ENCODE measurements around the gene SMARCD1. TPM values are rescaled to one million over a fixed set of nuclear protein-coding genes. Genes with fewer than 3 reads are reported as not detected.

Gene SMARCD1
- total and polyA plus RNA-seq, 9 of the 15 experiments (the other 6 are each of a cell fraction or from before 2014, with no cell fraction given) = 0.86 to 91.7 (median 48.0) TPM

- no peak for TF ChIP-seq ZNF518B (CRISPR knock-in tag; IDR thresholded peaks at IDR 0.05)
- TF ChIP-seq, protein P1, sequence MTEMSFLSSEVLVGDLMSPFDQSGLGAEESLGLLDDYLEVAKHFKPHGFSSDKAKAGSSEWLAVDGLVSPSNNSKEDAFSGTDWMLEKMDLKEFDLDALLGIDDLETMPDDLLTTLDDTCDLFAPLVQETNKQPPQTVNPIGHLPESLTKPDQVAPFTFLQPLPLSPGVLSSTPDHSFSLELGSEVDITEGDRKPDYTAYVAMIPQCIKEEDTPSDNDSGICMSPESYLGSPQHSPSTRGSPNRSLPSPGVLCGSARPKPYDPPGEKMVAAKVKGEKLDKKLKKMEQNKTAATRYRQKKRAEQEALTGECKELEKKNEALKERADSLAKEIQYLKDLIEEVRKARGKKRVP (CRISPR knock-in tag; IDR thresholded peaks at IDR 0.05) = no peak
- no peak for TF ChIP-seq KAT8 (IDR thresholded peaks at IDR 0.05; ENCODE audit: low read depth)
- TF ChIP-seq TARDBP (IDR thresholded peaks at IDR 0.05) = peak; percentile 96; the same call in 1 of the 2 replicates
- TF ChIP-seq POLR3G (IDR thresholded peaks at IDR 0.05; ENCODE audit: extremely low read depth, insufficient read length, insufficient replicate concordance) = no peak
- TF ChIP-seq ZNF778 (CRISPR knock-in tag; IDR thresholded peaks at IDR 0.05) = no peak
- 0 out of 2 replicates have a peak, but pooled peaks have one; percentile 35 for TF ChIP-seq HIVEP1 (CRISPR knock-in tag; IDR thresholded peaks at IDR 0.05)
- peak; percentile 95 for TF ChIP-seq MTA2 (IDR thresholded peaks at IDR 0.05; ENCODE audit: low read depth)
- TF ChIP-seq CC2D1A (IDR thresholded peaks at IDR 0.05) = peak; percentile 93
- TF ChIP-seq SNRNP70 (optimal IDR thresholded peaks at IDR 0.05; ENCODE audit: low read depth, low read length) = no peak
- peak; percentile 80 for TF ChIP-seq L3MBTL2 (IDR thresholded peaks at IDR 0.05)
- no peak for TF ChIP-seq MYNN (IDR thresholded peaks at IDR 0.05)
- no peak for TF ChIP-seq MYNN (CRISPR knock-in tag; IDR thresholded peaks at IDR 0.05)
- no peak for TF ChIP-seq ZC3H4 (CRISPR knock-in tag; IDR thresholded peaks at IDR 0.05; ENCODE audit: borderline replicate concordance)
- peak; percentile 97 for TF ChIP-seq ATF3 (IDR thresholded peaks at IDR 0.05)
- TF ChIP-seq ATF3 (CRISPR knock-in tag; conservative IDR thresholded peaks at IDR 0.05) = 0 out of 2 replicates have a peak, but pooled peaks have one; percentile 65
- TF ChIP-seq XRCC5 (IDR thresholded peaks at IDR 0.05; ENCODE audit: low read depth, low read length) = 0 out of 2 replicates have a peak, but pooled peaks have one; percentile 3
- no peak for TF ChIP-seq FOXP1 (CRISPR knock-in tag; IDR thresholded peaks at IDR 0.05)
- TF ChIP-seq, protein P2, sequence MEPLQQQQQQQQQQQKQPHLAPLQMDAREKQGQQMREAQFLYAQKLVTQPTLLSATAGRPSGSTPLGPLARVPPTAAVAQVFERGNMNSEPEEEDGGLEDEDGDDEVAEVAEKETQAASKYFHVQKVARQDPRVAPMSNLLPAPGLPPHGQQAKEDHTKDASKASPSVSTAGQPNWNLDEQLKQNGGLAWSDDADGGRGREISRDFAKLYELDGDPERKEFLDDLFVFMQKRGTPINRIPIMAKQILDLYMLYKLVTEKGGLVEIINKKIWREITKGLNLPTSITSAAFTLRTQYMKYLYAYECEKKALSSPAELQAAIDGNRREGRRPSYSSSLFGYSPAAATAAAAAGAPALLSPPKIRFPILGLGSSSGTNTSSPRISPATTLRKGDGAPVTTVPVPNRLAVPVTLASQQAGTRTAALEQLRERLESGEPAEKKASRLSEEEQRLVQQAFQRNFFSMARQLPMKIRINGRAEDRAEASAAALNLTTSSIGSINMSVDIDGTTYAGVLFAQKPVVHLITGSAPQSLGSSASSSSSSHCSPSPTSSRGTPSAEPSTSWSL (CRISPR knock-in tag; IDR thresholded peaks at IDR 0.05; ENCODE audit: borderline replicate concordance) = no peak
- TF ChIP-seq BHLHE40 (IDR thresholded peaks at IDR 0.05; ENCODE audit: low read length) = peak; percentile 76
- TF ChIP-seq BCL6 (CRISPR knock-in tag; IDR thresholded peaks at IDR 0.05) = 0 out of 2 replicates have a peak, but pooled peaks have one; percentile 57
- TF ChIP-seq ZC3H11A (IDR thresholded peaks at IDR 0.05; ENCODE audit: low read depth, low read length) = no peak
- TF ChIP-seq ZNF583 (CRISPR knock-in tag; IDR thresholded peaks at IDR 0.05) = no peak; the same call in 1 of the 2 replicates
- peak; percentile 82; the same call in 1 of the 2 replicates for TF ChIP-seq ZKSCAN8 (CRISPR knock-in tag; IDR thresholded peaks at IDR 0.05)
- no peak for TF ChIP-seq ATF1 (CRISPR knock-in tag; IDR thresholded peaks at IDR 0.05)
- TF ChIP-seq ATF1 (tag; IDR thresholded peaks at IDR 0.05) = peak; percentile 35; the same call in 1 of the 2 replicates
Measured at GRCh38 chr12:50050410-50051098, 34.6 kb upstream of the SMARCD1 start (continued).

All from K562 (cell line).